Naive thymus-derived CD8-positive, alpha-beta T cell (primary cell): ENCODE results near the gene EEF1A1. TPM values are rescaled to one million over a fixed set of nuclear protein-coding genes. Genes with fewer than 3 reads are reported as not detected.
A peak's percentile ranks its signal among the peaks of the same experiment; 100 is the strongest.
"Not testable (repeated sequence)": the region's sequence is repeated elsewhere in the genome, so short reads cannot be mapped to it uniquely, and the experiment has no call there.

Source experiments
- ATAC-seq, 2 donors: fragments of 150-1000 bp; cut with Tn5 transposase in 1 of 2; sonication (Bioruptor Pico), chemical (Tn5 transposase) in 1 of 2; 1 replicate in 1 of 2; 2 replicates in 1 of 2; pipeline ENCODE4 v1.10.0; 2021; ENCODE audit warnings: mild to moderate bottlenecking in 2 of 2, moderate library complexity in 2 of 2
- POLR2A ChIA-PET: fragments of 350-600 bp; sonication (Branson Sonifier 250); formaldehyde crosslinking; loops from one replicate; lab custom pipeline; 2021; ENCODE audit warnings: antibody characterized with exemption; lab: Charles Lee
- DNase-seq, 10 donors: peaks; one replicate each; pipeline versions ENCODE4 v3.0.0 to v3.0.0-alpha.2; 2020 to 2022
- H3K27ac Mint-ChIP-seq, 10 donors: one replicate each; pipeline ENCODE4 v1.8.0; 2020 to 2022; ENCODE audit warnings: mild to moderate bottlenecking in 10 of 10, mixed read lengths in 10 of 10, moderate library complexity in 4 of 10, inconsistent platforms in 1 of 10
- H3K27me3 Mint-ChIP-seq, 5 donors: one replicate each; pipeline ENCODE4 v1.8.0; 2021 to 2022; ENCODE audit warnings: mixed read lengths in 5 of 5
- H3K36me3 Mint-ChIP-seq, 3 donors: one replicate each; pipeline ENCODE4 v1.8.0; 2020 to 2022; ENCODE audit warnings: mixed read lengths in 3 of 3, mild to moderate bottlenecking in 2 of 3, inconsistent platforms in 1 of 3
- H3K4me1 Mint-ChIP-seq, 4 donors: one replicate each; pipeline ENCODE4 v1.8.0; 2021 to 2022; ENCODE audit warnings: mixed read lengths in 4 of 4
- H3K4me3 Mint-ChIP-seq, 10 donors: one replicate each; pipeline ENCODE4 v1.8.0; 2020 to 2022; ENCODE audit warnings: mild to moderate bottlenecking in 10 of 10, mixed read lengths in 10 of 10, moderate library complexity in 6 of 10, inconsistent platforms in 1 of 10
- H3K9me3 Mint-ChIP-seq, 9 donors: one replicate each; pipeline ENCODE4 v1.8.0; 2020 to 2022; ENCODE audit warnings: mixed read lengths in 9 of 9, mild to moderate bottlenecking in 3 of 9, inconsistent platforms in 1 of 9, moderate library complexity in 1 of 9
- polyA plus RNA-seq, 3 donors: library from polyadenylated mRNA; unstranded; fragments of 300-500 nt; fragmentation: Illumina TruSeq; gene quantifications; one replicate each; pipeline ENCODE4 v1.2.3, GENCODE V29; 2021
- total RNA-seq, 8 experiments: library from RNA in 2 of 8; stranded (reverse) in 2 of 8; gene quantifications; one replicate each; pipeline ENCODE4 v1.2.3 and lab custom pipeline; 2021 to 2026

EEF1A1 gene
- total and polyA plus RNA-seq, 5 experiments from 2014 or later: 14,095 to 14,776 (median 14,646) TPM

- POLR2A ChIA-PET: interaction anchor here (0.9 to 9.5 kb wide), 3 partner anchors 13 to 128 kb away, joined by 4 to 198 read pairs (median 90); partner anchors contain the start of gene SLC17A5
- peak overlapping the region in 2 of 10 donors; percentile 6 to 25 for H3K27ac Mint-ChIP-seq
- DNase-seq (no peak), ATAC-seq (no peak)
- peaks cover 0 to 3% (median 0%) of the 10 kb centered on the region in 5 donors for H3K27me3 Mint-ChIP-seq
- H3K4me1 Mint-ChIP-seq: peaks cover 10 to 26% (median 21%) of the 10 kb centered on the region in 4 donors
- H3K4me3 Mint-ChIP-seq: no peak overlapping the region
- peaks cover 4 to 5% (median 4%) of the 10 kb centered on the region in 3 donors for H3K36me3 Mint-ChIP-seq
- H3K9me3 Mint-ChIP-seq: peaks cover 0 to 3% (median 0%) of the 10 kb centered on the region in 9 donors
Measured at GRCh38 chr6:73525546-73526330, 4.9 kb upstream of the EEF1A1 start.

- peaks cover 16 to 25% (median 17%) of the 10 kb centered on the region in 3 donors for H3K36me3 Mint-ChIP-seq
- peak; percentile 38 to 49 for ATAC-seq
- peaks cover 0 to 3% (median 0%) of the 10 kb centered on the region in 5 donors for H3K27me3 Mint-ChIP-seq
- DNase-seq: peak; percentile 60 to 88 (median 74)
- peak overlapping the region; percentile 90 to 98 (median 94) for H3K4me3 Mint-ChIP-seq
- peak overlapping the region; percentile 91 to 99 (median 98) for H3K27ac Mint-ChIP-seq
- POLR2A ChIA-PET: interaction anchor here (0.9 to 9.5 kb wide), 10 partner anchors 10 to 130 kb away, joined by 3 to 198 read pairs (median 6); partner anchors contain the start of genes CGAS, MTO1 and SLC17A5
- H3K4me1 Mint-ChIP-seq: peaks cover 22 to 42% (median 40%) of the 10 kb centered on the region in 4 donors
- peaks cover 0 to 6% (median 0%) of the 10 kb centered on the region in 9 donors for H3K9me3 Mint-ChIP-seq
Measured at GRCh38 chr6:73523434-73524123, 2.7 kb upstream of the EEF1A1 start.

GRCh38 chr6:73521351-73521985, 636 bp upstream of the EEF1A1 start:
- H3K27me3 Mint-ChIP-seq: peaks cover 0 to 3% (median 0%) of the 10 kb centered on the region in 5 donors
- H3K4me1 Mint-ChIP-seq: peaks cover 28 to 62% (median 57%) of the 10 kb centered on the region in 4 donors
- peak overlapping the region; percentile 95 to 99 (median 98) for H3K27ac Mint-ChIP-seq
- POLR2A ChIA-PET: interaction anchor here (1.0 to 9.5 kb wide), 17 partner anchors 8 to 132 kb away, joined by 3 to 198 read pairs (median 5); partner anchors contain the start of genes MTO1 and SLC17A5
- peak overlapping the region; percentile 90 to 98 (median 95) for H3K4me3 Mint-ChIP-seq
- H3K9me3 Mint-ChIP-seq: peaks cover 0 to 6% (median 0%) of the 10 kb centered on the region in 9 donors
- DNase-seq: peak in 3 of 10 donors; percentile 58 to 90 (median 88)
- peaks cover 17 to 45% (median 21%) of the 10 kb centered on the region in 3 donors for H3K36me3 Mint-ChIP-seq
- ATAC-seq: peak; percentile 44

GRCh38 chr6:73519926-73520687, 725 bp downstream of the EEF1A1 start:
- DNase-seq (peak; percentile 58 to 84 (median 74)), ATAC-seq (peak; percentile 17 to 29)
- Mint-ChIP-seq H3K9me3 (peaks cover 0 to 6% (median 0%) of the 10 kb centered on the region in 9 donors), H3K27ac (peak overlapping the region; percentile 95 to 99 (median 98)), H3K4me3 (peak overlapping the region; percentile 90 to 98 (median 95)), H3K4me1 (peaks cover 28 to 75% (median 70%) of the 10 kb centered on the region in 4 donors), H3K27me3 (peaks cover 0 to 3% (median 0%) of the 10 kb centered on the region in 5 donors), H3K36me3 (peaks cover 17 to 59% (median 22%) of the 10 kb centered on the region in 3 donors)
- POLR2A ChIA-PET: interaction anchor here (0.6 to 9.5 kb wide), 27 partner anchors 8 to 900 kb away, joined by 3 to 198 read pairs (median 4); partner anchors contain the start of genes MTO1 and SLC17A5

GRCh38 chr6:73518982-73519881, 1.6 kb downstream of the EEF1A1 start:
- peak overlapping the region; percentile 90 to 98 (median 95) for H3K4me3 Mint-ChIP-seq
- not testable (repeated sequence) for ATAC-seq, H3K9me3 Mint-ChIP-seq, H3K27me3 Mint-ChIP-seq
- H3K4me1 Mint-ChIP-seq: peaks cover 28 to 78% (median 75%) of the 10 kb centered on the region in 4 donors
- peaks cover 17 to 67% (median 22%) of the 10 kb centered on the region in 3 donors for H3K36me3 Mint-ChIP-seq
- peak overlapping the region; percentile 95 to 99 (median 98) for H3K27ac Mint-ChIP-seq
- POLR2A ChIA-PET: interaction anchor here (0.8 to 9.5 kb wide), 14 partner anchors 16 to 134 kb away, joined by 3 to 198 read pairs (median 4); partner anchors contain the start of genes MTO1 and SLC17A5
- DNase-seq: peak in 1 of 10 donors; percentile 8

GRCh38 chr6:73518100-73518981, 2.5 kb downstream of the EEF1A1 start:
- Mint-ChIP-seq H3K27ac (peak overlapping the region; percentile 71 to 99 (median 97)), H3K36me3 (peaks cover 17 to 70% (median 22%) of the 10 kb centered on the region in 3 donors), H3K4me3 (peak overlapping the region; percentile 90 to 98 (median 95)), H3K4me1 (peaks cover 26 to 76% (median 71%) of the 10 kb centered on the region in 4 donors)
- H3K27me3 Mint-ChIP-seq, H3K9me3 Mint-ChIP-seq, ATAC-seq: not testable (repeated sequence)
- POLR2A ChIA-PET: interaction anchor here (0.8 to 9.5 kb wide), 6 partner anchors 57 to 135 kb away, joined by 3 to 198 read pairs (median 16); partner anchors contain the start of genes MTO1 and SLC17A5
- peak in 2 of 10 donors; percentile 15 to 17 for DNase-seq

- Mint-ChIP-seq H3K9me3 (peaks cover 0 to 6% (median 0%) of the 10 kb centered on the region in 9 donors), H3K36me3 (peaks cover 17 to 77% (median 22%) of the 10 kb centered on the region in 3 donors), H3K27ac (peak overlapping the region; percentile 36 to 88 (median 77)), H3K4me1 (peaks cover 24 to 64% (median 59%) of the 10 kb centered on the region in 4 donors), H3K4me3 (peak overlapping the region in 9 of 10 donors; percentile 22 to 75 (median 63)), H3K27me3 (peaks cover 0 to 3% (median 0%) of the 10 kb centered on the region in 5 donors)
- POLR2A ChIA-PET: interaction anchor here (0.5 to 9.5 kb wide), 7 partner anchors 55 to 137 kb away, joined by 3 to 198 read pairs (median 11); partner anchors contain the start of genes MTO1 and SLC17A5
- no peak for ATAC-seq
- peak in 2 of 10 donors; percentile 17 for DNase-seq
Measured at GRCh38 chr6:73516514-73517489, 4.0 kb downstream of the EEF1A1 start.

GRCh38 chr6:73515204-73515655, 5.6 kb downstream of the EEF1A1 start:
- POLR2A ChIA-PET: interaction anchor here (0.6 to 5.6 kb wide), 8 partner anchors 12 to 138 kb away, joined by 3 to 62 read pairs (median 4); partner anchors contain the start of genes CGAS, MTO1 and SLC17A5
- peak overlapping the region in 7 of 10 donors; percentile 35 to 65 (median 48) for H3K4me3 Mint-ChIP-seq
- peak overlapping the region; percentile 66 to 92 (median 81) for H3K27ac Mint-ChIP-seq
- H3K27me3 Mint-ChIP-seq: no peaks in the 10 kb centered on the region
- peaks cover 18 to 58% (median 55%) of the 10 kb centered on the region in 4 donors for H3K4me1 Mint-ChIP-seq
- ATAC-seq: no peak
- H3K36me3 Mint-ChIP-seq: peaks cover 8 to 68% (median 18%) of the 10 kb centered on the region in 3 donors
- no peaks in the 10 kb centered on the region for H3K9me3 Mint-ChIP-seq
- DNase-seq: no peak
